ENCODE results near the gene IFT81.
"Not testable (repeated sequence)": the region's sequence is repeated elsewhere in the genome, so short reads cannot be mapped to it uniquely, and the experiment has no call there.

IFT81 gene

GRCh38 chr12:110247340-110248095, 123.4 kb downstream of the IFT81 start:
- DNase-seq (ENCODE audit: low spot score): no peak

GRCh38 chr12:110248096-110248447, 123.9 kb downstream of the IFT81 start:
- no peak for DNase-seq (ENCODE audit: low spot score)

DNA sequence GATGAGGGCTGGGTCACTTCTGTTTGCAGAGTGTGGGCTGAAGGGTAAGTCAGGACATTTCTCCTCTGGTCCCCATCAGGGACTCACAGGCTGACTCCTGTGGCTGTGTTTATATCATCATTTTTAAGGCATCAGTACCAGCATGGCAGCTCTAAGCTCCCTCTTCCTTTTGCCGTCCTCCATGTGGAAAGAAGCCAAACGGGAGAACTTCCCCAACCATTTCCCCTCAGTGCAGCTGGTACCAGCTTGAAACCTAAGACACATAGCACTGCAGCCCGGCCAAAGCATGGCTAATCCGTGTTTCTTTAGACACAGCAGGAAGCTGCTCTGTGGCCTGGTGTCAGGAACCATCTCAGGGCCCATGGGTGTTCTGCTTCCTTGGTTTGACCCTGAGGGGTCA, 124.9 kb downstream of the IFT81 start:
- no peak for DNase-seq (ENCODE audit: low spot score)

DNA sequence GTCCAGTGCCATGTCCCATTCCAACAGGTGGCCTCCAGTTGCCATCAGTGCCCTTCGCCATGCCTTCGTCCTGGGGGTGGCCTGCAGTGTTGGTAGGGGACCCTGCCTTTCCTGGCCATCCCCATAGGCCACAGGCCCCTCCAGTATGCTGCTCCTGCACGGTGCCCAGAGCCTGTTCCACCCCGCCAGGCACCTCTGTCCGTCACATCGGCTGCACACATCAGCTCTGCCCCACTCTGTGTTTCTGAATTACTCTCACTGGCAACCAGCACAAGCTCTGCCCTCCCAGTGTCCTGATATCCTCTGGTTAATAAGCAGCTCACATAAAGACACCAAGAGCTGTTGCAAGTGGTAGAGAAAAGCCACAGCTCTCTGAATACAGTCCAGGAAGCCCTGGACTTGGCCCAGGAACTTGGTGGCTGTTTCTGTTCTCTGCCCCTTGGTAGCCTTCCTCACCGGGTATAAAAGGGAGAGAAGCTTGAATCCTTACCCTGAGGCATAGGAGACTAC, 125.6 kb downstream of the IFT81 start:
- DNase-seq (ENCODE audit: low spot score): peak; percentile 47

GRCh38 chr12:110251381-110251780, 127.2 kb downstream of the IFT81 start:
- DNase-seq (ENCODE audit: low spot score): no peak

DNA sequence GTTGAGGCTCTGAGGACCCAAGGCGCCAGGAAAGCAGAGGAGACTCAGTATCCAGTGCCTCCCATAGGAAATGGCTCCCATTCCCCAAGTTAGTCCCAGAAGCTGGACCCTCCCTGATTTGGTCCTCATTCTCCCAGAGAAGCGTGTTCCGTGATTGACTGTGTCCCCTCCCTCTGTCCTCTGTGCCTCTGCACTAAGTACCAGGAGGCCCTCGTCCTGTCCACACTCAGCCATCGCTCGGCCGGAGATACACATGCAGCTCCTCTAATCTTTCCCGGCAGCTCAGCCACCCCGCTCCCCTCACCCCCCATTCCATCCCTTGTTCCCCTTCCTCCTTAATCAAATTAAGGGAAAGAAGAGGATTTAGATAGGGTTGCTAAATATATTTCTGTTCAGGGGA, 128.6 kb downstream of the IFT81 start:
- DNase-seq (ENCODE audit: low spot score): no peak

GRCh38 chr12:110253176-110253575, 129.0 kb downstream of the IFT81 start:
- DNase-seq (ENCODE audit: low spot score): no peak

DNA sequence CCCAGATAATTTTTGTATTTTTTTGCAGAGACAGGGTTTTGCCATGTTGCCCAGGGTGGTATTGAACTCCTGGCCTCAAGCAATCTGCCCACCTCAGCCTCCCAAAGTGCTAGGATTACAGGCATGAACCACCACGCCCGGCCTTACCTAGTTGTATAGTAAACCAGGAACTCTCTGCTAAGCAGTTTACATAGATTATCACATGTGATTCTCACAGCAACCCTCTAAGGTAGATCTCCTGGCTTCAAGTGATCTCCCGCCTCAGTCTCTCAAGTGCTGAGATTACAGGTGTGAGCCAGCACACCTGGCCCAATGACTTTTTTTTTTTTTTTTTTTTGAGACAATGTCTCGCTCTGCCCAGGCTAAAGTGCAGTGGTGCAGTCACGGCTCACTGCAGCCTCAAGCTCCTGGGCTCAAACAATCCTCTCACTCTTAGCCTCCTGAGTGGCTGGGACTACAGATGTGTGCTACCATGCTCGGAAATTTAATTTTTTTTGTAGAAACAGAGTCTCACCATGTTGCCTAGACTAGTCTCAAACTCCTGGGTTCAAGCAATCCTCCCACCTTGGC, 130.9 kb downstream of the IFT81 start:
- no peak for DNase-seq (ENCODE audit: low spot score)

DNA sequence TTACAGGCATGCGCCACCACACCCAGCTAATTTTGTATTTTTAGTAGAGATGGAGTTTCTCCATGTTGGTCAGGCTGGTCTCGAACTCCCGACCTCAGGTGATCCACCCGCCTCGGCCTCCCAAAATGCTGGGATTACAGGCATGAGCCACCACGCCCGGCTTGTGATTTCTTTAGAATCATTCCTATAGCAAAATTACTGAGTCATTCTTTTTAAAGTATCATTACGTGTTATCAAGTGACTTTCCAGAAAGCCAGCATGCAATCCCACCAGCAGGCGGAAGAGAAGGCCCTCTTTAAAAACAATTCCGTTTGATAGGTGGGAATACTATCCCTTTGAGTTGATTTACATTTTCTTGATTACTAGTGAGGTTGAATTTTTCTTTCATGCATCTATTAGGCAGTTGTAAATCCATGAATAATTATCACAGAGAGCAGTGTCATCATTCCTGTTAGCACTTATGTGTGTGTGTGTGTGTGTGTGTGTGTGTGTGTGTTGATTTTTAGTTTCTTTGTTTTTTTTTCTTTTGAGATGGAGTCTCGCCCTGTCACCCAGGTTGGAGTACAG, 131.8 kb downstream of the IFT81 start:
- not testable (repeated sequence) for DNase-seq (ENCODE audit: low spot score)

DNA sequence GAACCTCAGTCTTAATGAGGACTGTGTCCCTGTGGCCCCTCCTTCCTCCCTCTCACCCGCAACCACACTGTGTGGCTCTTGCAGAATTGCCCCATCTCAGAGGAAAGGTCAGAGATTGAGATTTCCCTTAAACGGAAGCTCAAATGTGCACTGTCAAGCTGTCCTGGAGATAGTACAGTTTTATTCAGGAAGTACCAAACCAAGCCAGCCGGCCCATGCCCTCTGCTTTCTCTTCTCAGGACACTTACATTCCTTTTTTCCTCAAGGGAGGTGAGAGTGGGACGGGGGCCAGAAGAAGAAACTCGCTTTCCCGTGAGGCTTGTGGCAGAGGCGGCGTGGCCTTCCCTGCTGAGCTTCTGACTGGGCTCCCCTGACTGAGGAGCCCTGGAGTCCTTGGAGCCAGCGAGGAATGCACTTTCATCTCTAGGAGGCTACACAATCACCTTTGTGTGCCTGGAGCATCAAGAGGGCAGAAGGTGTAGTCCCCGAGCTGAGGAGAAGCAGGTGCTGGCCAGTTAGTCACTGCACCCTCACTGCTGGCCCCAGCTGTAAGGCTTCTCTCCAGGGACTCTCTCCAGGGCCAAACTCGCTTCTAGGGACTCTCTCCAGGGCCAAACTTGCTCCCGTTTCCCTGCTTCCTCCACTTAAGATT, 132.7 kb downstream of the IFT81 start:
- DNase-seq (ENCODE audit: low spot score): no peak

GRCh38 chr12:110258466-110258865, 134.3 kb downstream of the IFT81 start:
- DNase-seq (ENCODE audit: low spot score): no peak

DNA sequence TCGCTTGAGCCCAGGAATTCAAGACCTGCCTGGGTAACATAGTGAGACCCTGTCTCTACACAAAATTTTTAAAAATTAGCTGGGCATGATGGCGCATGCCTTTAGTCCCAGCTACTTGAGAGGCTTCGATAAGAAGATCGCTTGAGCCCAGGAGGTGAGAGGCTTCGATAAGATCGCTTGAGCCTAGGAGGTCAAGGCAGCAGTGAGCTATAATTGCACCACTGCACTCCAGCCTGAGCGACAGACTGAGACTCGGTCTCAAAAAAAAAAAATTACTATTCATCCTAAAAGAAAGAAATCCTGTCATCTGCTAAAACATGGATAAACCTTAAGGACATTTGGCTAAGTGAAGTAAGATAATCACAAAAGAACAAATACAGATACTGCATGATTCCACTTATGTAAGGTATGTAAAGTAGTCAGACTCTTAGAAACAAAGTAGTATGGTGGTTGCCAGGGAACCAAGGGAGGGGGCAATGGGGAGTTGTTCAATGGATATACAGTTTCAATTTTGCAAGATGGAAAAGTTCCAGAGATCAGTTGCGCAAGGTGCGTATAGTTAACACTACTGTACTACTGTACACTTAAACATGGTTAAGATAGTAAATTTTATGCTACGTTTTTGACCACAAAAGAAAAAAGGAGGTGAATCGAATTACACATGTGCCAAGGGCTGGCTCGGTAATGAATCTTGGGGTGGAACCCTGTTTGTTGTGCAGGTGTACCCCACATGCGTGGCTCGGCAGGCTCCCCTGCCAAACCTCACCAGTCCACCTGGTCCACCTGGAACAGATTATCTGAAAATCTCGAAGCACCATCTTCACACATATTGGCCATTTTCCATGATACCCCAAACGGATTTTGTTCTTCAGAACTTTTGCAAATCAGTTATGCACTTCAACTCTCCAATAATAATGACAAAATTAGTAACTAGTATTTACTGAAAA, 138.6 kb downstream of the IFT81 start:
- no peak for DNase-seq (ENCODE audit: low spot score)

GRCh38 chr12:110266381-110266960, 142.3 kb downstream of the IFT81 start:
- DNase-seq (ENCODE audit: low spot score): no peak

- DNase-seq (ENCODE audit: low spot score): no peak
Measured at GRCh38 chr12:110266980-110267620, 142.9 kb downstream of the IFT81 start.

Measured in globus pallidus (tissue), 1 donor.